GM12878 (cell line): ENCODE data around the gene ITK. TPM values are rescaled to one million over a fixed set of nuclear protein-coding genes. Genes with fewer than 3 reads are reported as not detected.

Experiments used
- ATF7 ChIP-seq: fragments of 450-650 bp; IDR thresholded peaks from 2 replicates; pipeline ENCODE4 v1.6.1; 2016; ENCODE audit warnings: low read depth, mild to moderate bottlenecking
- BACH1 ChIP-seq: fragments of 450-650 bp; IDR thresholded peaks from 2 replicates; pipeline ENCODE4 v1.6.1; 2017; ENCODE audit warnings: mild to moderate bottlenecking, borderline replicate concordance
- FOS ChIP-seq: IDR thresholded peaks from 3 replicates; pipeline ENCODE4 v1.6.1; 2011; ENCODE audit warnings: borderline replicate concordance; ENCODE audit not compliant: insufficient read length; ENCODE audit errors: extremely low read depth
- FOXM1 ChIP-seq: IDR thresholded peaks from 2 replicates; pipeline ENCODE4 v1.6.1; 2012; ENCODE audit warnings: low read depth, mild to moderate bottlenecking, inconsistent platforms, low read length, moderate library complexity
- IKZF2 ChIP-seq, 2 experiments: fragments of 450-650 bp; IDR thresholded peaks; 2 replicates each; pipeline ENCODE4 v1.6.1; 2017; ENCODE audit warnings: mild to moderate bottlenecking in 2 of 2, moderate library complexity in 2 of 2
- MEF2B ChIP-seq: fragments of 450-650 bp; IDR thresholded peaks from 2 replicates; pipeline ENCODE4 v1.6.1; 2018; ENCODE audit warnings: mild to moderate bottlenecking, moderate library complexity; ENCODE audit not compliant: partially characterized antibody, poor library complexity, severe bottlenecking
- MTA3 ChIP-seq: IDR thresholded peaks from 2 replicates; pipeline ENCODE4 v1.6.1; 2012; ENCODE audit warnings: low read length, inconsistent platforms, borderline replicate concordance
- RUNX3 ChIP-seq: IDR thresholded peaks from 2 replicates; pipeline ENCODE4 v1.6.1; 2012; ENCODE audit warnings: low read length, inconsistent platforms
- SMAD5 ChIP-seq: IDR thresholded peaks from 2 replicates; pipeline ENCODE4 v1.6.1; 2016; ENCODE audit warnings: antibody characterized with exemption, low read depth
- SMARCA5 ChIP-seq: fragments of 450-650 bp; IDR thresholded peaks from 2 replicates; pipeline ENCODE4 v1.6.1; 2017; ENCODE audit warnings: mild to moderate bottlenecking
- SP1 ChIP-seq: IDR thresholded peaks from one replicate; pipeline ENCODE4 v1.6.1; 2011; ENCODE audit warnings: low read depth, low read length
- SREBF1 ChIP-seq: IDR thresholded peaks from 2 replicates; pipeline ENCODE4 v1.6.1; 2012; ENCODE audit warnings: mild to moderate bottlenecking, low read length
- ZBTB4 ChIP-seq: fragments of 450-650 bp; formaldehyde crosslinking; IDR thresholded peaks from 2 replicates; pipeline ENCODE4 v1.4.0; 2022; ENCODE audit warnings: mild to moderate bottlenecking, moderate library complexity
- polyA plus RNA-seq, 11 experiments: library from polyadenylated mRNA; depleted of rRNA in 4 of 11; unstranded in 6 of 11; stranded (reverse) in 5 of 11; fragments of >200 nt; fragmentation: Nextera tagmentation in 4 of 11; fragmentation: Illumina TruSeq in 1 of 11; extraction: Ambion mirVana in 4 of 11; extraction: Trizol in 1 of 11; gene quantifications; 1 replicate in 1 of 11; 2 replicates in 10 of 11; pipeline versions ENCODE4 v1.2.1 to v1.2.3, GENCODE V29; 2011 to 2016; ENCODE audit warnings: inconsistent platforms in 2 of 11, missing spikeins in 2 of 11, low read depth in 1 of 11
- total RNA-seq, 4 experiments: library from RNA; depleted of rRNA in 3 of 4; stranded (reverse); fragments of >200 nt in 3 of 4; fragmentation: Illumina TruSeq in 1 of 4; extraction: Trizol in 1 of 4; gene quantifications; 2 replicates each; pipeline versions ENCODE4 v1.2.1 to v1.2.3, GENCODE V29; 2013 to 2021
- TF ChIP-seq, protein P1 (sequence below): IDR thresholded peaks from 2 replicates; pipeline ENCODE4 v1.6.1; 2012; ENCODE audit warnings: improper control_type of control experiment, low read depth, low read length; ENCODE audit not compliant: insufficient replicate concordance
- TF ChIP-seq, protein P2 (sequence below): fragments of 450-650 bp; IDR thresholded peaks from 2 replicates; pipeline ENCODE4 v1.6.1; 2017; ENCODE audit warnings: antibody characterized with exemption, mild to moderate bottlenecking, moderate library complexity
- TF ChIP-seq, protein P3 (sequence below): fragments of 450-650 bp; IDR thresholded peaks from 2 replicates; pipeline ENCODE4 v1.6.1; 2017; ENCODE audit warnings: borderline replicate concordance

ITK gene
- total and polyA plus RNA-seq, 10 of the 15 experiments (the other 5 are each of a cell fraction or from before 2014, with no cell fraction given) = 0.05 to 2.4 (median 0.76) TPM

DNA sequence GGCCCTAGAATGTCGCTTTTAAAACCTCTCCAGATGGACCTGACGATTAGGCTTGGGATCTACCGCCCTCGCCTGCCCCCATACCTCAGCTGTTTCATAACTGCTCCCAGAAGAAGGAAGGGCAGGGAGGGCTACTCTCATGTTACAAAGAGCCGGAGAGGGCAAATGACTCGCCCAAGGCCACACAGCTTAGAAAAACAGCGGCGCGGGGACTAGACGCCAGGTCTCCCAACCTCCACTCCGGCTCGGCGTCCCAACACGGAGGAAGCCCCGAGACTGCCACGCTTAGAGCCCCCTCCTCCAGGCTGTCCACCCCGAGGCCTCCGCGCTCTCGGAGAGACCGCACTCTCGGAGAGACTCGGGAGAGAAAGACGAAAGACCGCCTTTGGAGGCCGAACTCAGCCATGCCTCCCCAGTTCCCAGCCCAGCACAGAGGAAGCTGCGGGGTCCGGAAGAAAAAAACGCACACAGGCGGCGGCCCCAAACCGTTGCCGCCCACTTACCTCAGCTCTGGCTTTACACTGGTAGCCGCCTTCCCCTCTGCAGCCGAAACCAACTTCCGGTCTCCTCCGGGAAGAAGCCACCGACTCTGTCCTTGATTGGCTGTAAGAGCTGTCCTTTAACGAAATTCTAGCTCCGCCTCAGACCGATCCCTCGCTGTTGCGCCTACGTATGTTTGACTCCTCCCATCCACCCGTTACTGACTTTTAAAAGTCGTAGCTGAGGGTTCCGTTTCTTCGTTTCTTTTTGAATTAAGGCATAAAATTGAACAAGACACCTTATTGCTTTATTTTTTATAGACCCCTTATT lies 38.1 kb upstream of the ITK start, which contains the start of gene MED7 (continued):
- TF ChIP-seq, protein P1, sequence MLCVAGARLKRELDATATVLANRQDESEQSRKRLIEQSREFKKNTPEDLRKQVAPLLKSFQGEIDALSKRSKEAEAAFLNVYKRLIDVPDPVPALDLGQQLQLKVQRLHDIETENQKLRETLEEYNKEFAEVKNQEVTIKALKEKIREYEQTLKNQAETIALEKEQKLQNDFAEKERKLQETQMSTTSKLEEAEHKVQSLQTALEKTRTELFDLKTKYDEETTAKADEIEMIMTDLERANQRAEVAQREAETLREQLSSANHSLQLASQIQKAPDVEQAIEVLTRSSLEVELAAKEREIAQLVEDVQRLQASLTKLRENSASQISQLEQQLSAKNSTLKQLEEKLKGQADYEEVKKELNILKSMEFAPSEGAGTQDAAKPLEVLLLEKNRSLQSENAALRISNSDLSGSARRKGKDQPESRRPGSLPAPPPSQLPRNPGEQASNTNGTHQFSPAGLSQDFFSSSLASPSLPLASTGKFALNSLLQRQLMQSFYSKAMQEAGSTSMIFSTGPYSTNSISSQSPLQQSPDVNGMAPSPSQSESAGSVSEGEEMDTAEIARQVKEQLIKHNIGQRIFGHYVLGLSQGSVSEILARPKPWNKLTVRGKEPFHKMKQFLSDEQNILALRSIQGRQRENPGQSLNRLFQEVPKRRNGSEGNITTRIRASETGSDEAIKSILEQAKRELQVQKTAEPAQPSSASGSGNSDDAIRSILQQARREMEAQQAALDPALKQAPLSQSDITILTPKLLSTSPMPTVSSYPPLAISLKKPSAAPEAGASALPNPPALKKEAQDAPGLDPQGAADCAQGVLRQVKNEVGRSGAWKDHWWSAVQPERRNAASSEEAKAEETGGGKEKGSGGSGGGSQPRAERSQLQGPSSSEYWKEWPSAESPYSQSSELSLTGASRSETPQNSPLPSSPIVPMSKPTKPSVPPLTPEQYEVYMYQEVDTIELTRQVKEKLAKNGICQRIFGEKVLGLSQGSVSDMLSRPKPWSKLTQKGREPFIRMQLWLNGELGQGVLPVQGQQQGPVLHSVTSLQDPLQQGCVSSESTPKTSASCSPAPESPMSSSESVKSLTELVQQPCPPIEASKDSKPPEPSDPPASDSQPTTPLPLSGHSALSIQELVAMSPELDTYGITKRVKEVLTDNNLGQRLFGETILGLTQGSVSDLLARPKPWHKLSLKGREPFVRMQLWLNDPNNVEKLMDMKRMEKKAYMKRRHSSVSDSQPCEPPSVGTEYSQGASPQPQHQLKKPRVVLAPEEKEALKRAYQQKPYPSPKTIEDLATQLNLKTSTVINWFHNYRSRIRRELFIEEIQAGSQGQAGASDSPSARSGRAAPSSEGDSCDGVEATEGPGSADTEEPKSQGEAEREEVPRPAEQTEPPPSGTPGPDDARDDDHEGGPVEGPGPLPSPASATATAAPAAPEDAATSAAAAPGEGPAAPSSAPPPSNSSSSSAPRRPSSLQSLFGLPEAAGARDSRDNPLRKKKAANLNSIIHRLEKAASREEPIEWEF = no peak
- TF ChIP-seq SREBF1 (no peak), BACH1 (peak; percentile 70; the same call in 1 of the 2 replicates), MTA3 (no peak), ZBTB4 (CRISPR knock-in tag) (no peak), FOS (peak; percentile 24), MEF2B (no peak), RUNX3 (peak; percentile 67), ATF7 (peak; percentile 49; the same call in 1 of the 2 replicates), SMAD5 (peak; percentile 70; the same call in 1 of the 2 replicates), FOXM1 (no peak), SP1 (peak; percentile 88), IKZF2 (IDR thresholded peaks at IDR 0.05) (peak in 1 of 2 experiments; percentile 15; a peak in 1 of 4 replicates), SMARCA5 (peak; percentile 91)
- TF ChIP-seq, protein P2, sequence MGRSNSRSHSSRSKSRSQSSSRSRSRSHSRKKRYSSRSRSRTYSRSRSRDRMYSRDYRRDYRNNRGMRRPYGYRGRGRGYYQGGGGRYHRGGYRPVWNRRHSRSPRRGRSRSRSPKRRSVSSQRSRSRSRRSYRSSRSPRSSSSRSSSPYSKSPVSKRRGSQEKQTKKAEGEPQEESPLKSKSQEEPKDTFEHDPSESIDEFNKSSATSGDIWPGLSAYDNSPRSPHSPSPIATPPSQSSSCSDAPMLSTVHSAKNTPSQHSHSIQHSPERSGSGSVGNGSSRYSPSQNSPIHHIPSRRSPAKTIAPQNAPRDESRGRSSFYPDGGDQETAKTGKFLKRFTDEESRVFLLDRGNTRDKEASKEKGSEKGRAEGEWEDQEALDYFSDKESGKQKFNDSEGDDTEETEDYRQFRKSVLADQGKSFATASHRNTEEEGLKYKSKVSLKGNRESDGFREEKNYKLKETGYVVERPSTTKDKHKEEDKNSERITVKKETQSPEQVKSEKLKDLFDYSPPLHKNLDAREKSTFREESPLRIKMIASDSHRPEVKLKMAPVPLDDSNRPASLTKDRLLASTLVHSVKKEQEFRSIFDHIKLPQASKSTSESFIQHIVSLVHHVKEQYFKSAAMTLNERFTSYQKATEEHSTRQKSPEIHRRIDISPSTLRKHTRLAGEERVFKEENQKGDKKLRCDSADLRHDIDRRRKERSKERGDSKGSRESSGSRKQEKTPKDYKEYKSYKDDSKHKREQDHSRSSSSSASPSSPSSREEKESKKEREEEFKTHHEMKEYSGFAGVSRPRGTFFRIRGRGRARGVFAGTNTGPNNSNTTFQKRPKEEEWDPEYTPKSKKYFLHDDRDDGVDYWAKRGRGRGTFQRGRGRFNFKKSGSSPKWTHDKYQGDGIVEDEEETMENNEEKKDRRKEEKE = no peak
- TF ChIP-seq, protein P3, sequence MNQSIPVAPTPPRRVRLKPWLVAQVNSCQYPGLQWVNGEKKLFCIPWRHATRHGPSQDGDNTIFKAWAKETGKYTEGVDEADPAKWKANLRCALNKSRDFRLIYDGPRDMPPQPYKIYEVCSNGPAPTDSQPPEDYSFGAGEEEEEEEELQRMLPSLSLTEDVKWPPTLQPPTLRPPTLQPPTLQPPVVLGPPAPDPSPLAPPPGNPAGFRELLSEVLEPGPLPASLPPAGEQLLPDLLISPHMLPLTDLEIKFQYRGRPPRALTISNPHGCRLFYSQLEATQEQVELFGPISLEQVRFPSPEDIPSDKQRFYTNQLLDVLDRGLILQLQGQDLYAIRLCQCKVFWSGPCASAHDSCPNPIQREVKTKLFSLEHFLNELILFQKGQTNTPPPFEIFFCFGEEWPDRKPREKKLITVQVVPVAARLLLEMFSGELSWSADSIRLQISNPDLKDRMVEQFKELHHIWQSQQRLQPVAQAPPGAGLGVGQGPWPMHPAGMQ = no peak
